LHCN-M2 (cell line): ENCODE results near the gene TOM1L2. TPM values are rescaled to one million over a fixed set of nuclear protein-coding genes. Genes with fewer than 3 reads are reported as not detected.

ENCODE experiments used
- DNase-seq: peaks from one replicate; pipeline ENCODE4 v3.0.0-alpha.2; 2012; ENCODE audit warnings: low read depth
- total RNA-seq: library from RNA; depleted of rRNA; stranded (reverse); fragments of >200 nt; gene quantifications from 2 replicates; pipeline ENCODE4 v1.2.3, GENCODE V29; 2014

The TOM1L2 gene
- total RNA-seq, 1 experiment from 2014 or later = 39.2 TPM

DNA sequence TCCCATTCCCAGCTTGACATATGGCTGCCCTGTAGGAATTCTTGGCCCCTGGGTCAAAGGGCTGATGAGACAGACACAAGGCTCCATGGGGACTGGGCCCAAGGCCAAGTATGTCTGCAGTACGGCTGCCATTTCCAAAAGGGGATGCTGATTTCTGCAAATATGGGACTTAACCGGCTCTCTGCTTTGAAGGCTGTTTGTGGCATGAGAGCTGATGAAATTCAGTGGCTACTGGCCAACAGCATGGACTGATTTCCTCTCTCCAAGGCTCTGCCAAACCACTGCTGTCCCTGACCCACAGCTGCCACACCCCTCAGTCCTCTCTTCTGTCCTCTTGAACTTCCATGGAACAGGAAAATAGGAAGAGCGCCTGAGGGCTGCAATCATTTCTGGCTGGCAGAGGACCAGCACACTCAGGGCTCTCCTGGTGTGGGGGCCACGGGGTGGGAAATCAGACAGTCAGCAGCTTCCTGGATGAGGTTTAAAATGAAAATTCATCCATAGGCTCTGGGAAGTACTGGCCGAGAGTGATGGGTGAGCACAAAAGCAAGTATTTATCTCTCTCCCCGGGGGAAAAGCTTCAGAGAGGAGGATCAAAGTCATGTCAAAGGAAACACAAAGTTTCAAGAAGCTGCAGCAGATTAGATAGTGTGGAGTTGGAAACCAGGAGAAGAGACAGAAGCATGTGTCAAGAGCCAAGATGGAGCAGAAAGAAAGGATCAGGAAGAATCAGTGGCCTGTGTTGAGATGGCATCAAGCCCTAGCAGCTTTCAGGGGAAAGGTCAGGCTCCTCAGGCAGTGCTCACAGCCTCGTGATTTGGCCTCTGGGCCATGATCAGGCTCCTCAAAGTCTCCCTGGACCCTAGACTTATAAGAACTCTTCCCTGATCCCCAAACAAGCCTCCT, 71.3 kb downstream of the TOM1L2 start:
- DNase-seq = peak; percentile 97

DNA sequence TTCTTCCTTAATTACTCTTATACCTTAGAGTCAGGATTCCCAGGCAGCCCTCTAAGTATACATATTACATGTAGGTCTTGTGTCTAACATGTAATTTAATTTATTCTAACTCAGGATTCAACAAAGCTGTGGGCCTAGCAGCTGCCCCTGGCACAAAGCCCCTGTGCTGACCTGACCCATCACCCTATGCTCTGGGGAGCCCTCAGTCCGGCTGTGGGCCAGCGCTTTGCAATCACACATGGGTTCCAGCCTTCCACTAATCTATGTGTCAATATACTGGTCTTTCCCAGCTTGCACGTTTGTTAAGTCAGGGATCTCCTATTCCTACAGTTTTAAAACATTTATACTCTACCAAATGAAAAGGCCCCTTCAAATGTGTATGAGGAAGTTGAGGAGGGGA, 72.7 kb downstream of the TOM1L2 start:
- DNase-seq = no peak

DNA sequence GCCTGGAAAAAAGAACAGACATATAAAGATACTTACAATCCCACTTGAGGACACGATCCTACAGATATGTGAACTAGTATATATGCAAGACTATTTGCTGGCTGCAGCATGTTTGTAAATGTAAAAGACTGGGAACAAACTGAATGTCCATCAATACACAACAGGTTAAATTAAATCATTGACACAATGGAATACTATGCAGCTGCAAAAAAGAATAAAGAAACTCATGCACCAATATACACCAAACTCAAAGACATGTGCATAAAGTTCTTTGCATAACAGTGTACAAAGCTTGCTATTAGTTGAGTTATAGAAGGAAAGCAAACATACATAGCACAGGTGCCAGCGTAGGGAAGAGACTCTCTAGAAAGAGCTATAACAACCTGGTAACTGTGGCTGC, 73.5 kb downstream of the TOM1L2 start:
- no peak for DNase-seq

DNA sequence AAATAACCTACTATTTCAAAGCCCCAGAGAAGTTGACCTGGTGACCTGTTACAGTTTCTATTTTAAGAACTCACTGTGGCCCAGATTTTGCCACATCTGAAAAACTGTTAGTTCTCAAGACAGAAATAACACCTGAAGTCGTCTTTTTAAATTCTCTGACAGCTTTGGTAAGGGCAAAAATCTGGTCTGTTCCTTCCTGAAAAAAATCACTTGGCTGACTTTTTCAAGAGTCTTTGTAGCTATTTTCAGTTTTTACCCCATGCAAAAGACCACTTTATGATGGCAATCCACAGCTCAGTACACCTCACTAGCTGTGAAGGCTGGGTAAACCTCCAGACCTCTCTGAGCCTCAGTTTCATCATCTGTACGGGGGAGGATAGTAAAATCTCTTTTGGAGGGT, 74.8 kb downstream of the TOM1L2 start:
- DNase-seq = no peak

DNA sequence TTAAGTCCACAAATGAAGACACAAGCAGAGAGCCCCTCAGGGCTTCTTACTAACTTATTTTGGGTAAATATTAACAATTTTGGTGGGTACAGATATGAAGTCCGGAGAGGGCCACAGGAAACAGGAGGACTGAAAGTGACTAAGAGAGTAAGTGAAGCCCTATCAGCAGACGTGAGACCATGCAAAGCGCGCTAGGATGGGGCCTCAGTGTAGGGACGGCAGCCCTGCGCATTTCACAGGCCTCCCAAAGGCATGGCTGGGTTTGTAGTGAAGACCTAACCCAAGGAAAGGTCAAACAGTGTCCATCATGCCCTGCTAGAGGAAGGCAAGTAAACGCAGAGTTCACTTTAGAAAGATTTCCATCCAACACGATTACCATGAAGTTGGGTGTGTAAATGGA, 75.5 kb downstream of the TOM1L2 start:
- no peak for DNase-seq

DNA sequence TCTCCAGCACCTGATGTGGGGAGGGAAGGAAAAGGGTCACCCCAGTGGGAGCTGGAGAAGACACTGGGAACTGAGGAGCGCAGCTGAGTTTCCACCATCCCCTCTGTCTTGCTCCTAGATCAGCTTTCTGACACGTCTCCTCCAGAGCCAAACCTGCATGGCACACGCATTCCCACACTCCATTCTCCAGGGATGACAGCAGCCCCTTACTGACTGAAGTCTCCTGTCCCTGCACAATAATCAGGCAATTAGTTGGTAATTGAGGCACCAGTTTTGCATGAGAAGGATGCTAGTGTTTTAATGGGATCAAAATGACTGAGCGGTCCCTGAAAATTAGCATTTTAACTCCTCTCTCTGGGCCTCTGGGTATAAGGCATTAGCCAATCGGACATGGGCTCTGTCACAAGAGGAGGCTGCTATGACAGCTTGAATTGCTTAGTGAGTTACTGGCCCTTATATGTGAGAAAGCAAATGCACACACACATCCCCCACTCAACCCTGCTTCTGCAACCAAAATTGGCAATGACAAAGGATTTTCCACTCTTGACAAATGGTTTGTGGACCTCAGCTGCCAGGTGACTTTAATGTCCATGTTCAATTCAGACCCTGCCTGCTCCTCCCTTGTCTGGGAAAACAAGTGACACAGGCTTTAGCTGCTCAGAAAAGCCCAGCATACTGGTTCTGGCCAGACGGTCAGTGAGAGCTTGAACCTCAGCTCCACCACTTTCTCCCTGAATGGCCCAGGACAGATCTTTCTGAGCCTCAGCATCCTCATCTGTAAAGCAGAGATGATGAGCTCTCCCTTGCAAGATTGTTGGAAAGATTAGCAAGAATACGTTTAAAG, 78.2 kb downstream of the TOM1L2 start:
- DNase-seq = no peak

DNA sequence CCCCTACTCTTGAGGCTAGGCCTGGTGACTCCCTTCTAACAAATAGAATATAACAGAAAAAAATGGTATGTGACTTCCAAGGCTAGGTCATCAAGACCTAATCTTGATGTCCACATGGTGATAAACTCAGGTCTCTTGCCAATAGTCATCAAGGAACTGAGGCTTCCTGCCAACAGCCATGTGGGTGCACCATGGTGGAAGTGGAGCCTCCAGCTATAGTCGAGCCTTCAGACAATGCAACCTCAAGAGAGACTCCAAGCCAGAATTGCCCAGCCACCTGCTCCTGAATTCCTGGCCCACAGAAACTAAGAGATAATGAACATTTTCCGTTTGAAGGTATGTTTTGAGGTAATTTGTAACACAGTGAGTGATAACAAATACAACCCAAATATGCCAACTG, 79.5 kb downstream of the TOM1L2 start:
- no peak for DNase-seq

DNA sequence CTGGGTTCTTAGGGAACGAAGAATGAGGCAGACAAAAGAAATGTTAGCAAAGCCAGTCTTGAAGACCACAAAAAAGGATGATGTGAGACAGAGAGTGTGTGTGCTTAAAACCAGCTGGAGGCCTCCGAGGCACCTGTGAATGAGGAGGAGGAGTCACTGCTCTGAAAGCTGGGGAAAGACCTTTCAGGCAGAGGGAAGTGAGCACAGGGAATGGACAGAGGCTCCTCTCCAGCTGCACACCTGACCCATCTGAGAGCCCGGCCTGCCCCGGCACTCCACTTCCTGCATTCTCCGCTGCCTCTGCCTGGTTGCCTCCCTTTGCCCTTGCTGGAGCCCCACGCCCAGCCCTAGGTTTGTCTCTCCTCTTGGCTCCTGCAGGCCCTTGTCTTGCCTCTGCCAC, 80.2 kb downstream of the TOM1L2 start:
- no peak for DNase-seq

DNA sequence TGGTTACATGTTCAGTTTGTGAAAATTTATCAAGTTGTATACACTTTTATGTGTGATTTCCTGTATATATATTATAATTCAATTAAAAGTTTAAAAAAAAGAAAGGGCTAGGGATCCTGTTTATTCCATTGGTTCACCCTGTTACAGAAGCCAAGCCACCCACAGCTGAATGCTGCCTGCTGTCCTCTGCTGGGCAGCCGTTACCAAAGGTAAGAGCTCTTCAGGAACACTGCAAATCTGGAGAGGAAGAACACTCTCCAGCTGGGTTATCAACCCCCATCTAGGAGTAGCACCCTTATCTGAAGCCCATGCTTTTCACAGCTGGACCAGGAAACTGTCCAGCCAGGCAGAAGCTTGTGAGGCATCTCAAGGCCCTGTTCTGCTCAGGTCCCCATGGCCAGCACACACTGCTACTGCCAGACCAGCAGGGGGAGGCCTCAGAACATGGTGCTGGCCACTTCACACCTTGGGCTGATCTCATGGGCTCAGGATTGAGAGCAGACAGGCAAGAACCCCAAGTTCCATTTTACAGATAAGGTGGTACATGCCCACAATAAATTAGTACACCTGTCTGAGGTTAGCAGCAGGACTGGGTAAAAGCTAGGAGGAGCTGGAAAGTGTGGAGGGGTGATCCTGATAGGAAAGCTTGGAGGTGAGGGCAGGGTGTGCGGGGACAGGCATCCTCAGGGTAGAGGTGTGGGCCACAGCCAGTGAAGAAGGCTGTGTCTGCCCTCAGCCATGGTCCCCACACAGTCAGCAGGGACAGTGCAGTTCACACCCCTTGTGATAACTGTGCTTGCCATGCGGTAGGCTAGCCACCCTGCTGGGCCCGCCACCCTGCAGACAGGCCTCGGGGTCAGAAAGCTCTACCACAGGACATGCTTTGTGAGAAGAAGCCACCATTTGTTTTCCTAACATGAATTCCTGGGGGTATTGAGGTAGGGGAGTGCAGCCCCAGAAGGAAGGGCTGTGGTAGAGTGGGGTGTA, 81.1 kb downstream of the TOM1L2 start:
- peak; percentile 50 for DNase-seq

DNA sequence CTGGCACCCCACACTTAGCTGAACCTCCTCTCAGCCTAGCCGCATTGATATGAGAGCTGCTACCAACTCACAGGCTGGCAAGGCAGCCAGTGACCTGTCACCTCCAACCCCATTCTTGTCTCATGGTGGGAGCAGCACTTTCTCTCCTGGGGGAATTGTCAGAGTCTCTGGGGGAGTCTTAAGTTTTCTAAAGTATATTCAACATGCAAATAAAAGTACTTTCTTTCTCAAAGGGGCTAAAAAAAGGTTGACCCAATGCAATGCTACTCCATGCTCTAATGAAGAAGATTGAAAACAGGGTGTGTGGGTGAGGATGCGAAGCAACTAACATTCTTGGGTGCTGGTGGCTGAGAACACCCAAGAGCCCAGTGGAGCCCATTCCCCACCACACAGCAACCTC, 82.3 kb downstream of the TOM1L2 start:
- DNase-seq = no peak

DNA sequence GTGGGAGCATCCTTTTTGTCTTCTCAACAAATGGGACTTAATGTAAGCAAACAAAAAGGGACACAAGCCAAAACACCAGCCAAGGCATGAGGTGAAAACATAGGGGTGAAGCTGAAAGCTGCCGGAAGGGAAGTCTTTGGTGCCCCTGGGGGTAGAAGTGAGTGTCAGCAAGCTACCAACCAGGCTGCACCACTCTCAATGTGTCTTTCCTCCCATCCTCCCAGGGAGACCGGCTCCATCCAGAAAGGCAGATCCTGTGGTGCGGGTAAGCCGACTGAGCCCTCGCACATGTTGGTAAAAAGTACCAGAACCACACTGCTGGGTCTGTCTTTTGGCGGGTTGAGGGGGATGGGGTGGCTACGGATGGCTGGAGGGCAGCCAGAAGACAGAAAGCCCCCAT, 83.4 kb downstream of the TOM1L2 start:
- DNase-seq = no peak

DNA sequence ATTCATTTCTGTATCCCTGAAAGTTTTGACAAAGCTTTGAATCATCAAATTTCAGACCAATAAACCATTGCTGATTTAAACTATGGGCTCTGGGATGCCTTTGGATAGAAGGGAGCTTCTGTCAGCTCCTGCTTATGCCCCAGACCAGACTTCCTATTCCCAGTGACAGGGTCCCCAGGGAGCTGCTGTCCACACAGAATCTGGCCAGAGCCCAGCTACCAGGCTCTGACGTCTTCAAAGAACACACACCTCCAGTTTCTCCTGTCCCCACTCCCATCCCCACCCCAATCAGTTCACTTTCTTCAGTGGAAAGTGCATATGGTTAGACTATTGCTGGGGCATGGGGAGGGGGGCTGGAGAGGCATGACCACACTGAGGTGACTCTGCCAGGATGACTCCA, 83.8 kb downstream of the TOM1L2 start:
- no peak for DNase-seq

DNA sequence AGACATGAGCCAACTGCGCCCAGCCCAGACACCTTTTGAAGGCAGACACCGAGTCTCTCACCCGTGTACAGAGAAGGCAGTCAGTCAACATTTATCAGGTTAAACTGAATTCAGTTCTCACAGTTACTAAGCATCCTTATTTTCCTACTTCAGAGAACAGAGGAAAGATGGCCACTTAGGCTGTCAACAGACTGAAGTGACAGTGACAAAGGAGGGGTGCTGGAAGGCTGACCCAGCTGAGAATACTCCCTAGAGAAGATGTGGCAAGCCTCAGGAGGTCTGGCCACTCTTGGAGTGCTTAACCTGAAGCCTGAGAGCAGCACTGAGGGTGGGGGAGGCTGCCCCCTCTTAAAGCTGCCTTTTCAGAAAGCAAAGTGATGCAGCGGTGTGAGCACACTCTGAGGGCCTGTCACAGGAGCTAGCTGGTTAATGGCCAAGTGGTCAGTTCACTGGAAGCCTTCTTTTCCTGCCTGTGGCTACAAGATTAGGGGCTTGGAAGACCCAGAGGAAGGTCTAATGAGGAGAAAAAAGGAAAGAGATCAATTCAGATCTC, 84.4 kb downstream of the TOM1L2 start:
- DNase-seq = no peak

DNA sequence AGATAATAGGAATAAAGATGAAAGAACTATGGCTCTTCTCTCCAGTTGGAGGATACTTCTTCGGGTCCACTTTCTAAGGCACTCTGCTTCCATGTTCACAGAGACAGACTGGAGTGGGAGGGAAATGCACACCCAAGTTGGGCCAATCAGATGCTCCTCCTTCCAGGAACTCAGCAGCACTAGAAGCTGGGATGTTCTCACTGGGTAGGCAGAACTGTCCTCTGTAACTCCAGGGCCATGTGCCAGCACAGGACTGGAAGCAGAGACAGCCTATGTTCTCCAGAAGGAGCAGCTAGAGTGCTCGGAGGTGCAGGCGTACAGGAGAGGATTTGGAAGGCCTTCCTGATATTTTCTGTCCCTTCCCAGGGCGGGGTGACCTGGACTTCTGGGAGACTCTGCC, 85.5 kb downstream of the TOM1L2 start:
- no peak for DNase-seq

DNA sequence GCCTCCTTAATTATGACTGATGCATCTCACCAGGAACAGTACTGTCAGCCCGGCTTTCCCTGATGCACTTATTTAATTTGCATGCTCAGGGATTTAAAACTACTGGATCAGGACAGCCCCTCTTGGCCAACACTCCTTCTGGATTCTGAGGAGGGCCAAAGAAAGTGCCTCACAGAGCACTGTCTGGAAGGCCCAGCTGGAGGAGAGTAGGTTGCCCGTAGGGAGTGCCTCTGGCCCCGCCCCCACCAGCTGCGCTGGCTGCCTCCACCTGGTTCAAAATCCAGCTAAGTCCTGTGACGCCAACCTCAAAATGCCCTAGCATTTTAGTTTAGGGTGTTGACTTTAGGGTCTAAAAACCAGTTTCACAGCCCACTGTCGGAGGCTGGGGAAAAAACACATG, 86.0 kb downstream of the TOM1L2 start:
- DNase-seq = no peak

DNA sequence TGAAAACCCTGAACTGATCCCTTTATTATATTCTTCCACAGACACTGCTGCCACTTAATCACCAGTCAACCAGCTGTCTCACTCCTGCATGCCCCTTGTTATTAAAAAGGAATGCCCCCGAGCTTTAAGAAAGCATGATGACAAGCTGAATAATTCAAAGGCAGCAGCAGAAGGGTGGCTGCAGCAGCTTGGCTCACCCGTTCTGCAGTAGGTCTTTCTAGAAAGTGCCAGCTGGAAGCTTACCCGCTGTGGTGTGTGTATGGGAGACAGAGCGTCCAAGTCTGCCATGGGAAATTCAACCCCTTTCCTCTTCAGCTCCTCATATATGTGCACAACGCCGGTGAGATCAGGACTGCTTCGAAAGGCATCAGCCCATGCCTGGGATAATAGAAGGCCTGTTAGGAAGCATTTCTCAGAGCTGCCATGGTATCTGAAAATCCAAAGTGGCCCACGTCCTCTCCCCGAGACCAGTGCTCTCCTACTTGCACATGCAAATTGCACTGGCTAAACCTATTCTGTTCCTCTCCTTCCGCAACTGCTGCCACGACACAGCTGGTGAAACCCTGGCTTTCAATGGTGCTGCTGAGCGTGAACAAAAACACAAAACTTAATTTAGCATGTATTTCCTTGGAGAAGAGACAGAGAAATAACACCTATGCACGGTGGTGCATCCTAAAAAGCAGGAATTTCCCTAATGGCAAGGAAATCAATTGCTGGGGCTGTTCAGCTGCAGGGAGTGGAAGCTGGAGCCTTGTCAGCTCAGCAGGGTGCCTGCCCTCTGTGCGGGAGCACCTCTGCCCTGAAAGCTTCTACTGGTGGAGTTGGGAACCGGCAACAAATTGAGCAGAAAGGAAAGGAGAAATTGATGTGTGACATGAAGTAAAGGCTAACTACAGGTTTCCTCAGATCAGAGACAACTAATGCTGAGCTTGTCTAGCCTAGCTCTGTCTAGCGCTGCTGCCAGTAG, 87.5 kb downstream of the TOM1L2 start:
- DNase-seq = no peak

DNA sequence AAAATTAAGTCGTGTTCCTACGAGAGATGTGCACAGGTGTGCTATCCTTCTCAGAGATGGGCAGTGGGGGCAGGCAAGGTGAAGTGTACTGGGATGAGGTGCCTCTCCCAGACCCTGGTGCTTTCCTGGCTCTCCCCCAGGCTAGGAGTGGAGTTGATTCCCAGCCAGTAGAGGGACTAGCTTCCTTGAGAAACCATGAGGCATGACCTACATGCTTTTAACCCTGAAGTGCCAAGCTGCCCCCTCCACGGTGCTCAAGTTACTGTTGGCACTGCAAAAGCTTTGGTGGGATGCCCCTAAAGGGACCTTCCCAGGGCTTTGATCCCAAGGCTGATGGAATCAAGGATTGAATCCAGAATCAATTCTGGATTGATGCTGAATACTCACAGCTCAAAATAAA, 88.4 kb downstream of the TOM1L2 start:
- DNase-seq = no peak

DNA sequence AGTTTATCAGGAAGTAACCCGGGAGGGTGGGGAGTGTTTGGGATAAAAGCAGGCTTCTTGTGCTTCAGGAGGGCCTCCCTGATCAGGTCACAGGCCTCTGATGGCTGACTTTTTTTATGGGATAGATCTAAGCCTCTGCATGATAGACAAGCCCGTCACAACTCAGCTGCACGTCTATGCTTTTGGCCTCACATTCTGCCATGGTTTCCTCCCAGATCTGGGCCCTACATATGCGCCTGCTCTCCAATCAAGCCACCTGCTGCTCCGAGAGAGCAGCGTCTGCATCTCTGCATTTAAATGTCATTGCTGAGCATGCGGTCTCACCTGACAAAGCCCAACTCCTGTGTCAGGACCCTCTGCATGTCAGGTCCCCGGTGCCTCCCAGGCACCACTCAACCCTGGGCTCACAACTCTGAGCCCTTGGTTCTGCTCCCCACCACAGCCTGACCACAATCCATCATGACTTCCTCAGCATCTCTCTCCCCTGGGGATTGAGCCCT, 90.1 kb downstream of the TOM1L2 start:
- DNase-seq = no peak

DNA sequence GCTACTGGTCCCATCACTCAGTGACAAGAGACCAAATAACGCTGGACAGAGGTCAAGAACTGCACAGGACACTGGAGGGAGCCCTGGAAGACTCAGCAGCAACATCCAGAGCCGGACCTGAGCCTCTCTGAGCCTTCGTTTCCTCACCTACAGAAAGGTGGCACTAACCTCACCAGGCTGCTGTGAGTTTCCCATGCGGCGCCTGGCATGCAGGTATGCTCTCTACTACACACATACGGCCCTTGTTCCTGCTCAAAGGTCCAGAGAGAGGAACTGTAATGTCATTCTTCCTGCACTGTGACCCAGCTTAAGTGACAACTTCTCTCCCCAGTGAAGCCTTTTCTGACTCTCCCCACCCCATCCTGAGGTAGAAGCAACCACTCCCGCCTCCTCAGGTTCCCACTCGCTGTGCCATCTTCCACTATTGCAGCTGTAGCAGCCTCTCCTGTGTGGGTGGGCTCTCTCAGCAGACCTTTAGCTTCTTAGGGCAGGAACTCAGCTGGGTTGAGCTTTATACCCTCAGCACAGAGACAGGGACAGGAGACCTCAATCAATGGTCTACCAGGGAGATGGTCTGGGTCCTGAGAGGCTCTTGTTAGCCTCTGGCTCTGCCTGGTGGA, 91.5 kb downstream of the TOM1L2 start:
- DNase-seq = no peak
